Thyroid gland (tissue), 4 donors: ENCODE measurements around the gene ZMYM1.
"Not testable (repeated sequence)": the region's sequence is repeated elsewhere in the genome, so short reads cannot be mapped to it uniquely, and the experiment has no call there.

Experiments
- POLR2A ChIP-seq, 2 donors: fragments of 450-650 bp; IDR thresholded peaks; one replicate each; pipeline ENCODE4 v1.6.1; 2017; ENCODE audit warnings: antibody characterized with exemption in 2 of 2, mild to moderate bottlenecking in 2 of 2, moderate library complexity in 1 of 2
- TF ChIP-seq, protein P1 (sequence below), 6 experiments: fragments of 200-600 bp in 3 of 6; fragments of 450-650 bp in 3 of 6; sonication (generic) in 3 of 6; IDR thresholded peaks; one replicate each; pipeline ENCODE4 v1.5.1; 2016 to 2019; ENCODE audit warnings: antibody characterized with exemption in 6 of 6, mild to moderate bottlenecking in 2 of 6, inconsistent platforms in 1 of 6, moderate library complexity in 1 of 6

DNA sequence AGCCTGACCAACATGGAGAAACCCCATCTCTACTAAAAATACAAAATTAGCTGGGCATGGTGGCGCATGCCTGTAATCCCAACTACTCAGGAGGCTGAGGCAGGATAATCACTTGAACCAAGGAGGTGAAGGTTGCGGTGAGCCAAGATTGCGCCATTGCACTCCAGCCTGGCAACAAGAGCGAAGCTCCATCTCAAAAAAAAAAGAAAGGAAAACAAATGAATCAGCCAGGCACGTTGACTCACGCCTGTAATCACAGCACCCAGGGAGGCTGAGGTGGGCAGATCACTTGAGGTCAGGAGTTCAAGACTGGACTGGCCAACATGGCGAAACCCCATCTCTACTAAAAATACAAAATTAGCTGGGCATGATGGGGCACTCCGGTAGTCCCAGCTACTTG, 2.8 kb upstream of the ZMYM1 start:
- TF ChIP-seq, protein P1, sequence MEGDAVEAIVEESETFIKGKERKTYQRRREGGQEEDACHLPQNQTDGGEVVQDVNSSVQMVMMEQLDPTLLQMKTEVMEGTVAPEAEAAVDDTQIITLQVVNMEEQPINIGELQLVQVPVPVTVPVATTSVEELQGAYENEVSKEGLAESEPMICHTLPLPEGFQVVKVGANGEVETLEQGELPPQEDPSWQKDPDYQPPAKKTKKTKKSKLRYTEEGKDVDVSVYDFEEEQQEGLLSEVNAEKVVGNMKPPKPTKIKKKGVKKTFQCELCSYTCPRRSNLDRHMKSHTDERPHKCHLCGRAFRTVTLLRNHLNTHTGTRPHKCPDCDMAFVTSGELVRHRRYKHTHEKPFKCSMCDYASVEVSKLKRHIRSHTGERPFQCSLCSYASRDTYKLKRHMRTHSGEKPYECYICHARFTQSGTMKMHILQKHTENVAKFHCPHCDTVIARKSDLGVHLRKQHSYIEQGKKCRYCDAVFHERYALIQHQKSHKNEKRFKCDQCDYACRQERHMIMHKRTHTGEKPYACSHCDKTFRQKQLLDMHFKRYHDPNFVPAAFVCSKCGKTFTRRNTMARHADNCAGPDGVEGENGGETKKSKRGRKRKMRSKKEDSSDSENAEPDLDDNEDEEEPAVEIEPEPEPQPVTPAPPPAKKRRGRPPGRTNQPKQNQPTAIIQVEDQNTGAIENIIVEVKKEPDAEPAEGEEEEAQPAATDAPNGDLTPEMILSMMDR (IDR thresholded peaks at IDR 0.05): not testable (repeated sequence)
- not testable (repeated sequence) for TF ChIP-seq POLR2A (IDR thresholded peaks at IDR 0.05)
